NCI-H2029 treated with DMSO at 0.1 percent for 48 hours (cell line): ENCODE measurements around the gene FAM181B.

Source experiments
- DNase-seq: peaks from one replicate; lab custom pipeline; 2025; lab: John Stamatoyannopoulos, UW

Gene FAM181B

DNA sequence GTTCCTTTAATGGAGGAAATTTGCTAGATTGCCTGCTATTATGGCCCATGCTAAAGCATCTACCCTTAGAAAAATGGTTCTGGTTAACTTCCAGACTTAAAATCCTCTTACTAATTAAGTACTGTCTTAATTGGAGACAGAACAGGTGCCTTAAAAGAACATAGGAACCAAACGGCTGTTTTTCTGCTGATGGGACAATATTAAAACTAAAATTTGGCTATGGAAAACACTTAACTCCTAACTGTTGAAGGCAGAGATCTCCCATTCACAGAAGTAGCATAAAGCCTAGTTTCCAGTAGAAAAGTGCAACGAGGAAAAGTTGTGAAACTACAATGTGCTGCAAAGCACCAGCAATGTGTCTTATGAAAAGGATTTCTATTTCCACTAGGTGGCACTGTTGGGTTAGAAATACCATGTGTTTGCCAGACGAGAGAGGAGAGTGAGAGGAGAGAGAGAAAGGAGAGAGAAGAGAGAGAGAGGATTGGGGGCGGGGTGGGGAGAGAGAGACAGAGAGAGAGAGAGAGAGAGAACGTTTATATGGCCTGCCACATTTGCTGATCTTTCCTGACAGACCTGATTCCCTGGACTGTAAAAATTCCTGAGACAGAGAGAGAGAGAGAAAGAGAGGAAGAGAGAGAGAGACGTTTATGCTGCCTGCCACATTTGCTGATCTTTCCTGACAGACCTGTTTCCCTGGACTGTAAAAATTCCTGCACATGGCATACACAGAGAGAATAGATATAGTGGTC is 51.5 kb downstream of the FAM181B start:
- DNase-seq = peak; percentile 29

DNA sequence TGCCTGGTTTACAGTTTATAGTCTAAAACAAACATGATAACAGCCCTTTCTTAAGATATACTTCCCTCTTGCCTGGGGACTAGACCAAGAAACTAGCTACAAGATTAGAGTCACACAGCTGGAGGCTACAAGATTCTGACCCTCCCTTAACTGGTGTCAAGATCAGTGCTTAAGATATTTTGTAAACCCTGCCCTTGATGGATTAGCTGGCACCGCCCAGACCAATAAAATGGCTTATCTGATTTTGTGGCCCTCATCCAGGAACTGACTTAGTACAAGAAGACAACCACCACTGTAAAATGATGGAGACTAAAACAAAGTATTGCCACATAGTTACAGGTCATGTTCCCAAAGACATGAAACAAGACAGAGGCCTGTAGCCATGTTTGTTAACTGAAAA is 53.4 kb downstream of the FAM181B start:
- no peak for DNase-seq
